ENCODE measurements around the gene CEP162.

Gene CEP162, protein sequence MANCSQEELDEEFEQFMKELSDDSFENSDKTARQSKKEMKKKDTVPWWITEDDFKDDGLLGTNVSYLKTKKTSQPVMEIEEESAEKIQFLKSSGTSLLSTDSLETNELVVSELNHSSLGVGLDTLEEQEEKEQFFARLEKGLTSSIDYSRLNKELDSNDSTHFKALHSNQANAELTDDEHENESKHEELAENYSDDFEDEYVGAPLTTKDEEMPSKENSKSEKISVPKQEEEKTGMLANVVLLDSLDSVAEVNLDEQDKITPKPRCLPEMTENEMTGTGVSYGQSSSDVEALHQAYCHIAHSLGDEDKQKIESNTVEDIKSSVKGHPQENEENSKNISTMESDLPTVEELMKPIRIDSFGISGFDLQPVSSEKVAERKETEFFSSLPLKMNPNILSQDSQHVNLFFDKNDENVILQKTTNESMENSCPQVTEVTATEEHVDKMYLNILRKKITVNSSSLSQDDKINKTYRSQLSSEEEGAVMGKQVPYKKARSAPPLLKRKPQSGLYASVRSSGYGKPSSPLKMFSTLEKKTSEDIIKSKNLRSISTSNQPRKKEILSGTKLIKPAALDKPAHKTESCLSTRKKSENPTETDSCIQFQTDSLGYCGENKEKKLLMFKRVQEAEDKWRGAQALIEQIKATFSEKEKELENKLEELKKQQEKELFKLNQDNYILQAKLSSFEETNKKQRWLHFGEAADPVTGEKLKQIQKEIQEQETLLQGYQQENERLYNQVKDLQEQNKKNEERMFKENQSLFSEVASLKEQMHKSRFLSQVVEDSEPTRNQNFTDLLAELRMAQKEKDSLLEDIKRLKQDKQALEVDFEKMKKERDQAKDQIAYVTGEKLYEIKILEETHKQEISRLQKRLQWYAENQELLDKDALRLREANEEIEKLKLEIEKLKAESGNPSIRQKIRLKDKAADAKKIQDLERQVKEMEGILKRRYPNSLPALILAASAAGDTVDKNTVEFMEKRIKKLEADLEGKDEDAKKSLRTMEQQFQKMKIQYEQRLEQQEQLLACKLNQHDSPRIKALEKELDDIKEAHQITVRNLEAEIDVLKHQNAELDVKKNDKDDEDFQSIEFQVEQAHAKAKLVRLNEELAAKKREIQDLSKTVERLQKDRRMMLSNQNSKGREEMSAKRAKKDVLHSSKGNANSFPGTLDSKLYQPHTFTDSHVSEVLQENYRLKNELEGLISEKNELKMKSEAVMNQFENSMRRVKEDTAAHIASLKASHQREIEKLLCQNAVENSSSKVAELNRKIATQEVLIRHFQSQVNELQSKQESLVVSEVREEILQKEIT (N-terminal part only)

DNA sequence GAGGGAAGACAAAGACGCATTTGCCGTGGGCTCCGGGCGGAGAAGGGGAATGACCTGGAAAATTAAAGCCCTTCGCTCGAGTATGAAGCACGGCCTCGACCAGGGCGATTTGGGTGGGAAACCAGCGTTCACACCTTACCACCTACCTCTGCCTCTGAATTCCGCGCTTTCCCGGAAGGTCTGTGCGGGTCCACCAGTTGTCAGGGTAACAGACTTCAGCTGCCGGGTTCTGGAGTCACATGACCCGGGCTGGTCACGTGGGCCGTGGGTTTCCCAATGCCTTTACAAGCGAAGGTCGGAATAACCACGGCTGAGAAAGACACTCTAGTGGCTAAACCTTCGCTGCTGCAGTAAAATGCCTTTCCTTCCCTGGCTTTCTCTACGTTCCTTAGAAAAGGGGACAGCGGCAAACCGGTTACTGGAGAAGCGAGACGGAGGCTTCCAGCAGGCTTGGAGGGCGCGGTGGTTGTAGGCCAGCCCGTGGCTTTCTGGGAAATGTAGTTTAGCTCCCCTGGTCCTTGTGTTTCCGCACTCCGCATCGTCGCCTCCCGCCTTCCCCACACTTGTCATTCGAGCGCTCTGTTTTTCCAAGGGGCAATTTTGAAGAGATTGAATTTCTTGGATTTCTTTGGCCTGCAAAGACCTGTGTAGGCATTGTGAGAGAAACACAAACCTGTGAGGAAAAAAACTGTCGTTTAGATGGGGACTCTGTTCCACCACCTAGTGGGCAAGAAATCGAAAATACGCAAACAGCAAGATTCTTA, at the start of gene CEP162:
Gene CEP162 (minus strand): TSS at position 210 of the 764 bp plus-strand sequence. CDS start 1,250 bp downstream, outside the sequence.
- Histone ChIP-seq H3K4me3 (ENCODE audit: low read depth, low read length) (peak within 1 kb of the TSS; percentile 94), H3K36me3 (ENCODE audit: control insufficient read depth in 2 of 2, insufficient read depth in 1 of 2, low read length in 2 of 2) (peaks cover 0 to 10% of the 10 kb centered on the region in 2 experiments; a peak in 1 of 3 replicates), H3K9me3 (ENCODE audit: control insufficient read depth, insufficient read depth, low read depth, low read length) (no peaks in the 10 kb centered on the region), H3K4me1 (ENCODE audit: control insufficient read depth, insufficient read depth, low read length) (no peaks in the 10 kb centered on the region), H3K27ac (ENCODE audit: extremely low read depth, low read depth, low read length) (no peak within 1 kb of the TSS; the same call in 1 of the 2 replicates)
- ChIA-PET POLR2A (interaction anchor here (0.6 to 2.0 kb wide), 5 partner anchors 14 to 1437 kb away, joined by 3 to 4 read pairs (median 3); partner anchors contain the start of genes CYB5R4 and SNAP91), CTCF (interaction anchor here (0.6 to 3.1 kb wide), 20 partner anchors 8 to 1096 kb away, joined by 3 to 17 read pairs (median 4); no protein-coding TSS in a partner anchor)
- TF ChIP-seq MEIS1 (CRISPR knock-in tag; IDR thresholded peaks at IDR 0.05; ENCODE audit: borderline replicate concordance) (no peak), OVOL3 (tag by site-specific recombination; IDR thresholded peaks at IDR 0.05) (peak; percentile 59), ZNF658 (tag by site-specific recombination; IDR thresholded peaks at IDR 0.05) (no peak), ZNF837 (tag by site-specific recombination; IDR thresholded peaks at IDR 0.05) (no peak), ZFP37 (tag by site-specific recombination; IDR thresholded peaks at IDR 0.05) (no peak), YY2 (tag by site-specific recombination; IDR thresholded peaks at IDR 0.05) (no peak; the same call in 1 of the 2 replicates), ZNF302 (tag by site-specific recombination; IDR thresholded peaks at IDR 0.05; ENCODE audit: low read depth) (no peak), ZNF138 (tag by site-specific recombination; IDR thresholded peaks at IDR 0.05; ENCODE audit: borderline replicate concordance) (no peak), ZEB2 (tag by site-specific recombination; IDR thresholded peaks at IDR 0.05) (peak; percentile 32), GFI1B (tag by site-specific recombination; IDR thresholded peaks at IDR 0.05) (peak; percentile 50; the same call in 1 of the 2 replicates), HOXA7 (CRISPR knock-in tag; IDR thresholded peaks at IDR 0.05; ENCODE audit: borderline replicate concordance) (no peak), ZNF555 (tag by site-specific recombination; conservative IDR thresholded peaks at IDR 0.05) (no peak), ZNF184 (tag by site-specific recombination; IDR thresholded peaks at IDR 0.05) (no peak), SCRT2 (tag by site-specific recombination; IDR thresholded peaks at IDR 0.05) (no peak), SCRT1 (tag by site-specific recombination; IDR thresholded peaks at IDR 0.05; ENCODE audit: borderline replicate concordance) (no peak), ZNF791 (tag by site-specific recombination; IDR thresholded peaks at IDR 0.05) (no peak), ZNF423 (tag by site-specific recombination; IDR thresholded peaks at IDR 0.05) (no peak), KLF7 (tag by site-specific recombination; IDR thresholded peaks at IDR 0.05; ENCODE audit: borderline replicate concordance) (no peak; the same call in 1 of the 2 replicates), ZNF223 (tag by site-specific recombination; IDR thresholded peaks at IDR 0.05) (no peak), ZNF239 (tag by site-specific recombination; IDR thresholded peaks at IDR 0.05) (no peak)
- TF ChIP-seq, protein P1, sequence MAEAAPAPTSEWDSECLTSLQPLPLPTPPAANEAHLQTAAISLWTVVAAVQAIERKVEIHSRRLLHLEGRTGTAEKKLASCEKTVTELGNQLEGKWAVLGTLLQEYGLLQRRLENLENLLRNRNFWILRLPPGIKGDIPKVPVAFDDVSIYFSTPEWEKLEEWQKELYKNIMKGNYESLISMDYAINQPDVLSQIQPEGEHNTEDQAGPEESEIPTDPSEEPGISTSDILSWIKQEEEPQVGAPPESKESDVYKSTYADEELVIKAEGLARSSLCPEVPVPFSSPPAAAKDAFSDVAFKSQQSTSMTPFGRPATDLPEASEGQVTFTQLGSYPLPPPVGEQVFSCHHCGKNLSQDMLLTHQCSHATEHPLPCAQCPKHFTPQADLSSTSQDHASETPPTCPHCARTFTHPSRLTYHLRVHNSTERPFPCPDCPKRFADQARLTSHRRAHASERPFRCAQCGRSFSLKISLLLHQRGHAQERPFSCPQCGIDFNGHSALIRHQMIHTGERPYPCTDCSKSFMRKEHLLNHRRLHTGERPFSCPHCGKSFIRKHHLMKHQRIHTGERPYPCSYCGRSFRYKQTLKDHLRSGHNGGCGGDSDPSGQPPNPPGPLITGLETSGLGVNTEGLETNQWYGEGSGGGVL (tag by site-specific recombination; IDR thresholded peaks at IDR 0.05), result no peak
- TF ChIP-seq, protein P2, sequence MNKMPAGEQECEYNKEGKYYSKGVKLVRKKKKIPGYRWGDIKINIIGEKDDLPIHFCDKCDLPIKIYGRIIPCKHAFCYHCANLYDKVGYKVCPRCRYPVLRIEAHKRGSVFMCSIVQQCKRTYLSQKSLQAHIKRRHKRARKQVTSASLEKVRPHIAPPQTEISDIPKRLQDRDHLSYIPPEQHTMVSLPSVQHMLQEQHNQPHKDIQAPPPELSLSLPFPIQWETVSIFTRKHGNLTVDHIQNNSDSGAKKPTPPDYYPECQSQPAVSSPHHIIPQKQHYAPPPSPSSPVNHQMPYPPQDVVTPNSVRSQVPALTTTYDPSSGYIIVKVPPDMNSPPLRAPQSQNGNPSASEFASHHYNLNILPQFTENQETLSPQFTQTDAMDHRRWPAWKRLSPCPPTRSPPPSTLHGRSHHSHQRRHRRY (tag by site-specific recombination; IDR thresholded peaks at IDR 0.05), result no peak
- TF ChIP-seq, protein P3, sequence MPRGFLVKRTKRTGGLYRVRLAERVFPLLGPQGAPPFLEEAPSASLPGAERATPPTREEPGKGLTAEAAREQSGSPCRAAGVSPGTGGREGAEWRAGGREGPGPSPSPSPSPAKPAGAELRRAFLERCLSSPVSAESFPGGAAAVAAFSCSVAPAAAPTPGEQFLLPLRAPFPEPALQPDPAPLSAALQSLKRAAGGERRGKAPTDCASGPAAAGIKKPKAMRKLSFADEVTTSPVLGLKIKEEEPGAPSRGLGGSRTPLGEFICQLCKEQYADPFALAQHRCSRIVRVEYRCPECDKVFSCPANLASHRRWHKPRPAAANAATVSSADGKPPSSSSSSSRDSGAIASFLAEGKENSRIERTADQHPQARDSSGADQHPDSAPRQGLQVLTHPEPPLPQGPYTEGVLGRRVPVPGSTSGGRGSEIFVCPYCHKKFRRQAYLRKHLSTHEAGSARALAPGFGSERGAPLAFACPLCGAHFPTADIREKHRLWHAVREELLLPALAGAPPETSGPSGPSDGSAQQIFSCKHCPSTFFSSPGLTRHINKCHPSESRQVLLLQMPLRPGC (tag by site-specific recombination; IDR thresholded peaks at IDR 0.05), result peak; percentile 93
- TF ChIP-seq, protein P4, sequence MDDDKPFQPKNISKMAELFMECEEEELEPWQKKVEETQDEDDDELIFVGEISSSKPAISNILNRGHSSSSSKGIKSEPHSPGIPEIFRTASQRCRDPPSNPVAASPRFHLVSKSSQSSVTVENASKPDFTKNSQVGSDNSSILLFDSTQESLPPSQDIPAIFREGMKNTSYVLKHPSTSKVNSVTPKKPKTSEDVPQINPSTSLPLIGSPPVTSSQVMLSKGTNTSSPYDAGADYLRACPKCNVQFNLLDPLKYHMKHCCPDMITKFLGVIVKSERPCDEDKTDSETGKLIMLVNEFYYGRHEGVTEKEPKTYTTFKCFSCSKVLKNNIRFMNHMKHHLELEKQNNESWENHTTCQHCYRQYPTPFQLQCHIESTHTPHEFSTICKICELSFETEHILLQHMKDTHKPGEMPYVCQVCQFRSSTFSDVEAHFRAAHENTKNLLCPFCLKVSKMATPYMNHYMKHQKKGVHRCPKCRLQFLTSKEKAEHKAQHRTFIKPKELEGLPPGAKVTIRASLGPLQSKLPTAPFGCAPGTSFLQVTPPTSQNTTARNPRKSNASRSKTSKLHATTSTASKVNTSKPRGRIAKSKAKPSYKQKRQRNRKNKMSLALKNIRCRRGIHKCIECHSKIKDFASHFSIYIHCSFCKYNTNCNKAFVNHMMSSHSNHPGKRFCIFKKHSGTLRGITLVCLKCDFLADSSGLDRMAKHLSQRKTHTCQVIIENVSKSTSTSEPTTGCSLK (tag by site-specific recombination; IDR thresholded peaks at IDR 0.05), result no peak
- TF ChIP-seq, protein P5, sequence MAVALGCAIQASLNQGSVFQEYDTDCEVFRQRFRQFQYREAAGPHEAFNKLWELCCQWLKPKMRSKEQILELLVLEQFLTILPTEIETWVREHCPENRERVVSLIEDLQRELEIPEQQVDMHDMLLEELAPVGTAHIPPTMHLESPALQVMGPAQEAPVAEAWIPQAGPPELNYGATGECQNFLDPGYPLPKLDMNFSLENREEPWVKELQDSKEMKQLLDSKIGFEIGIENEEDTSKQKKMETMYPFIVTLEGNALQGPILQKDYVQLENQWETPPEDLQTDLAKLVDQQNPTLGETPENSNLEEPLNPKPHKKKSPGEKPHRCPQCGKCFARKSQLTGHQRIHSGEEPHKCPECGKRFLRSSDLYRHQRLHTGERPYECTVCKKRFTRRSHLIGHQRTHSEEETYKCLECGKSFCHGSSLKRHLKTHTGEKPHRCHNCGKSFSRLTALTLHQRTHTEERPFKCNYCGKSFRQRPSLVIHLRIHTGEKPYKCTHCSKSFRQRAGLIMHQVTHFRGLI (tag by site-specific recombination; IDR thresholded peaks at IDR 0.05), result no peak

All from HEK293 (cell line).